Prostate gland (tissue), 1 donor: ENCODE results near the gene ERP29.

Experiments
- POLR2A ChIP-seq: fragments of 450-650 bp; IDR thresholded peaks from one replicate; pipeline ENCODE4 v1.6.1; 2016; ENCODE audit warnings: antibody characterized with exemption, mild to moderate bottlenecking
- POLR2AphosphoS5 ChIP-seq: sonication (generic); formaldehyde crosslinking; IDR thresholded peaks from one replicate; pipeline ENCODE4 v1.6.1; 2017; ENCODE audit warnings: antibody characterized with exemption

GRCh38 chr12:111976860-111977259, 36.4 kb upstream of the ERP29 start:
- TF ChIP-seq POLR2A (no peak), POLR2AphosphoS5 (no peak)
